K562 (cell line): ENCODE measurements around the gene KLHL29. TPM values are rescaled to one million over a fixed set of nuclear protein-coding genes. Genes with fewer than 3 reads are reported as not detected.

Source experiments
- ATAC-seq: fragments of 200-7000 bp; cut with Tn5 transposase; 3 replicates; pipeline ENCODE4 v1.9.1; 2020; ENCODE audit warnings: moderate library complexity
- BruUV-seq: library from RNA; stranded (reverse); fragments of 400-500 nt; replicated peaks from 2 replicates; lab custom pipeline; 2021; lab: Mats Ljungman, UMichigan
- CTCF ChIA-PET: fragments of 300-600 bp; formaldehyde crosslinking; extraction: SDS; loops from one replicate; lab custom pipeline; 2021; ENCODE audit warnings: low intra/inter-chr PET ratio; lab: Yijun Ruan, JAX
- POLR2A ChIA-PET: fragments of 300-600, 350-650 bp; sonication (Branson Sonifier 250); formaldehyde crosslinking; extraction: SDS; loops from one replicate; lab custom pipeline; 2021; ENCODE audit warnings: antibody characterized with exemption, inconsistent platforms; lab: Yijun Ruan, JAX
- DNase-seq, 4 experiments: peaks; one replicate each; pipeline versions ENCODE4 v3.0.0 to v3.0.0-alpha.2; 2011 to 2018; ENCODE audit warnings: low spot score in 3 of 4, mixed read lengths in 3 of 4; ENCODE audit errors: extremely low read depth in 1 of 4
- FAIRE-seq: peaks from 2 replicates; lab custom pipeline; 2011; peaks lifted over from hg19 to GRCh38; lab: Jason Lieb, UNC
- H2AFZ ChIP-seq: 2 replicates; pipeline ENCODE4 v1.6.0; 2011; ENCODE audit warnings: low read depth, low read length, control low read depth, inconsistent platforms
- H3K27ac ChIP-seq: fragments of 200-600 bp; 3 replicates; pipeline ENCODE4 v1.8.0; 2011; ENCODE audit warnings: low read depth, mild to moderate bottlenecking, control low read depth, inconsistent platforms, low read length, moderate library complexity, mixed read lengths; ENCODE audit errors: extremely low read depth
- H3K27me3 ChIP-seq, 2 experiments: fragments of 300-600 bp in 1 of 2; 2 replicates in 1 of 2; 3 replicates in 1 of 2; pipeline versions ENCODE4 v1.6.0 to v1.8.0; 2011; ENCODE audit warnings: inconsistent platforms in 2 of 2, low read length in 2 of 2, mild to moderate bottlenecking in 1 of 2, mixed read lengths in 1 of 2, moderate library complexity in 1 of 2; ENCODE audit not compliant: control insufficient read depth in 2 of 2, insufficient read depth in 2 of 2
- H3K36me3 ChIP-seq: fragments of 300-600 bp; 3 replicates; pipeline ENCODE4 v1.8.0; 2011; ENCODE audit warnings: mild to moderate bottlenecking, low read length, inconsistent platforms; ENCODE audit not compliant: control insufficient read depth, insufficient read depth
- H3K4me1 ChIP-seq, 2 experiments: fragments of 200-600 bp in 1 of 2; replicated peaks in 1 of 2; 2 replicates in 1 of 2; 3 replicates in 1 of 2; pipeline versions ENCODE4 v1.5.1 to v1.8.0; 2011; ENCODE audit warnings: inconsistent platforms in 2 of 2, low read length in 2 of 2, mild to moderate bottlenecking in 1 of 2, mixed read lengths in 1 of 2, moderate library complexity in 1 of 2; ENCODE audit not compliant: control insufficient read depth in 2 of 2, insufficient read depth in 2 of 2
- H3K4me2 ChIP-seq: 2 replicates; pipeline ENCODE4 v1.6.1; 2011; ENCODE audit warnings: low read length, control low read depth, inconsistent platforms, mixed read lengths; ENCODE audit not compliant: insufficient read depth
- H3K4me3 ChIP-seq: fragments of 200-600 bp; sonication (generic), shearing (Covaris generic); 2 replicates; pipeline ENCODE4 v1.5.1; 2016; ENCODE audit warnings: control low read depth, inconsistent platforms
- H3K79me2 ChIP-seq: fragments of 200-600 bp; 3 replicates; pipeline ENCODE4 v1.8.0; 2011; ENCODE audit warnings: low read length, inconsistent platforms; ENCODE audit not compliant: control insufficient read depth, insufficient read depth
- H3K9ac ChIP-seq, 2 experiments: 2 replicates each; pipeline versions ENCODE4 v1.6.0 to v1.6.1; 2011; ENCODE audit warnings: low read depth in 2 of 2, low read length in 2 of 2, control low read depth in 1 of 2, inconsistent platforms in 1 of 2, mild to moderate bottlenecking in 1 of 2, mixed read lengths in 1 of 2; ENCODE audit not compliant: insufficient read depth in 1 of 2
- H3K9me1 ChIP-seq: one replicate; pipeline ENCODE4 v1.6.0; 2011; ENCODE audit warnings: inconsistent platforms, mild to moderate bottlenecking, low read length, moderate library complexity; ENCODE audit not compliant: control insufficient read depth, insufficient read depth
- H3K9me3 ChIP-seq: replicated peaks from 2 replicates; pipeline ENCODE4 v1.5.1; 2011; ENCODE audit warnings: low read depth, low read length, inconsistent platforms; ENCODE audit not compliant: control insufficient read depth, insufficient read depth
- H4K20me1 ChIP-seq: replicated peaks from 2 replicates; pipeline ENCODE4 v1.6.1; 2011; ENCODE audit warnings: low read length, inconsistent platforms, mixed read lengths; ENCODE audit not compliant: control insufficient read depth, insufficient read depth
- CBFB ChIP-seq: sonication (generic); formaldehyde crosslinking; IDR thresholded peaks from 2 replicates; pipeline ENCODE4 v1.4.0; 2020; ENCODE audit warnings: mild to moderate bottlenecking, missing genetic modification reagents
- GATAD2B ChIP-seq: fragments of 450-650 bp; IDR thresholded peaks from 2 replicates; pipeline ENCODE4 v1.6.1; 2017; ENCODE audit warnings: mild to moderate bottlenecking, borderline replicate concordance
- MNT ChIP-seq, 2 experiments: fragments of 450-650 bp; conservative IDR thresholded peaks; 2 replicates each; pipeline ENCODE4 v1.6.1; 2017; ENCODE audit warnings: mild to moderate bottlenecking in 2 of 2, moderate library complexity in 2 of 2
- NEUROD1 ChIP-seq: fragments of 150-350 bp; IDR thresholded peaks from 2 replicates; pipeline ENCODE4 v1.6.1; 2014; ENCODE audit warnings: borderline replicate concordance, low read length, low read depth; ENCODE audit not compliant: partially characterized antibody
- PCBP2 ChIP-seq: fragments of 200-400 bp; formaldehyde crosslinking; IDR thresholded peaks from 2 replicates; pipeline ENCODE4 v1.6.1; 2018; ENCODE audit warnings: low read length, low read depth, mild to moderate bottlenecking, moderate library complexity; ENCODE audit not compliant: poor library complexity, severe bottlenecking
- POLR3A ChIP-seq: IDR thresholded peaks from 2 replicates; pipeline ENCODE4 v1.6.1; 2011; ENCODE audit warnings: borderline replicate concordance, mild to moderate bottlenecking, moderate library complexity; ENCODE audit not compliant: insufficient read length, insufficient read depth; ENCODE audit errors: extremely low read depth
- RBM22 ChIP-seq: fragments of 200-400 bp; formaldehyde crosslinking; IDR thresholded peaks from 2 replicates; pipeline ENCODE4 v1.6.1; 2018; ENCODE audit warnings: low read length, low read depth; ENCODE audit not compliant: poor library complexity, severe bottlenecking
- YBX1 ChIP-seq: fragments of 450-650 bp; IDR thresholded peaks from 2 replicates; pipeline ENCODE4 v1.7.1; 2016; ENCODE audit warnings: mild to moderate bottlenecking
- ZBTB34 ChIP-seq: fragments of 250-450 bp; sonication (Bioruptor Pico); IDR thresholded peaks from 2 replicates; pipeline ENCODE4 v1.8.0; 2021; ENCODE audit warnings: mild to moderate bottlenecking, moderate library complexity
- ZNF224 ChIP-seq: sonication (generic); formaldehyde crosslinking; IDR thresholded peaks from 2 replicates; pipeline ENCODE4 v1.8.0; 2022; ENCODE audit warnings: mild to moderate bottlenecking, missing genetic modification reagents
- ZNF232 ChIP-seq: sonication (generic); formaldehyde crosslinking; IDR thresholded peaks from 2 replicates; pipeline ENCODE4 v1.8.0; 2022; ENCODE audit warnings: mild to moderate bottlenecking, missing genetic modification reagents
- ZNF696 ChIP-seq: fragments of 250-450 bp; sonication (Bioruptor Pico); conservative IDR thresholded peaks from 2 replicates; pipeline ENCODE4 v1.4.0; 2020; ENCODE audit warnings: mild to moderate bottlenecking, moderate library complexity
- WGBS: fragments of 100-300 bp; shearing (Covaris generic); methylation state at CpG from one replicate; pipeline ENCODE4 v1.1.6; 2016; ENCODE audit warnings: low coverage, mixed read lengths; ENCODE audit not compliant: insufficient coverage; ENCODE audit errors: missing lambda C conversion rate; 5-methylcytosine and 5-hydroxymethylcytosine counted together
- in situ Hi-C: fragments of 300-500 bp; cut with MboI; formaldehyde crosslinking; loops from 4 replicates; pipeline ENCODE4 v1.15.0; 2018; ENCODE audit warnings: inconsistent platforms, mixed read lengths
- intact Hi-C: fragments of 100-400 bp; cut with micrococcal nuclease; formaldehyde crosslinking; loops from 2 replicates; pipeline ENCODE4 v1.14.2; 2022
- polyA plus RNA-seq, 8 experiments: library from polyadenylated mRNA; depleted of rRNA in 4 of 8; stranded (reverse) in 5 of 8; unstranded in 3 of 8; fragments of >200 nt; fragmentation: Nextera tagmentation in 2 of 8; fragmentation: Illumina TruSeq in 1 of 8; extraction: Ambion mirVana in 2 of 8; extraction: Trizol in 1 of 8; gene quantifications; 2 replicates each; pipeline versions ENCODE4 v1.2.1 to v1.2.3, GENCODE V29; 2011 to 2014; ENCODE audit warnings: inconsistent platforms in 1 of 8, missing spikeins in 1 of 8
- total RNA-seq, 7 experiments: library from RNA; depleted of rRNA in 6 of 7; stranded (reverse); fragments of >200 nt in 6 of 7; fragmentation: Illumina TruSeq in 2 of 7; extraction: Trizol in 2 of 7; gene quantifications; 2 replicates each; pipeline versions ENCODE4 v1.2.1 to v1.2.3, GENCODE V29; 2011 to 2021; ENCODE audit warnings: low replicate concordance in 1 of 7
- TF ChIP-seq, protein P1 (sequence below): sonication (generic); formaldehyde crosslinking; IDR thresholded peaks from 2 replicates; pipeline ENCODE4 v1.9.0; 2022; ENCODE audit warnings: mild to moderate bottlenecking, missing genetic modification reagents

KLHL29 gene
- total and polyA plus RNA-seq, 9 of the 15 experiments (the other 6 are each of a cell fraction or from before 2014, with no cell fraction given) = 0.03 to 0.31 (median 0.08) TPM; not detected in 1

GRCh38 chr2:23633966-23634365 is 249.0 kb downstream of the KLHL29 start:
- Histone ChIP-seq H3K9me1 (peaks cover 5% of the 10 kb centered on the region), H3K27me3 (peaks cover 17 to 74% of the 10 kb centered on the region in 2 experiments; a peak in 4 of 5 replicates), H3K79me2 (no peaks in the 10 kb centered on the region), H2AFZ (no peak overlapping the region), H3K27ac (no peak overlapping the region), H3K9me3 (no peaks in the 10 kb centered on the region), H3K9ac (no peak overlapping the region), H3K4me2 (no peak overlapping the region), H3K36me3 (no peaks in the 10 kb centered on the region), H3K4me3 (no peak overlapping the region), H3K4me1 (peaks cover 0 to 1% of the 10 kb centered on the region in 2 experiments; a peak in 1 of 5 replicates), H4K20me1 (no peaks in the 10 kb centered on the region)
- FAIRE-seq (no peak), ATAC-seq (no peak), DNase-seq (no peak)
- TF ChIP-seq GATAD2B (no peak), CBFB (no peak), ZNF696 (no peak), POLR3A (no peak), MNT (conservative IDR thresholded peaks at IDR 0.05) (no peak), RBM22 (no peak), ZBTB34 (no peak), ZNF224 (CRISPR knock-in tag) (no peak), YBX1 (no peak), ZNF232 (no peak), NEUROD1 (no peak), PCBP2 (no peak)
- TF ChIP-seq, protein P1, sequence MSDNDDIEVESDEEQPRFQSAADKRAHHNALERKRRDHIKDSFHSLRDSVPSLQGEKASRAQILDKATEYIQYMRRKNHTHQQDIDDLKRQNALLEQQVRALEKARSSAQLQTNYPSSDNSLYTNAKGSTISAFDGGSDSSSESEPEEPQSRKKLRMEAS = no peak
- WGBS = 2% methylated on average over 8 of the region's 8 CpGs
- intact Hi-C loops = loop anchor here (10.0 kb wide), 1 partner anchor 131 kb away; no protein-coding TSS in a partner anchor
- in situ Hi-C loops = no loop called here
- ChIA-PET CTCF (no interaction called here), POLR2A (no interaction called here)
- BruUV-seq = no TSS peak
